H1 (cell line): ENCODE results near the gene CFAP141. TPM values are rescaled to one million over a fixed set of nuclear protein-coding genes. Genes with fewer than 3 reads are reported as not detected.

Experiments
- CTCF ChIA-PET: fragments of 300-600 bp; sonication (Branson Sonifier 250); formaldehyde crosslinking; loops from one replicate; lab custom pipeline; 2021; ENCODE audit not compliant: partially characterized antibody; lab: Charles Lee
- POLR2A ChIA-PET: fragments of 300-600 bp; sonication (Branson Sonifier 250); formaldehyde crosslinking; loops from one replicate; lab custom pipeline; 2021; ENCODE audit warnings: inconsistent platforms; ENCODE audit not compliant: partially characterized antibody; lab: Charles Lee
- DNase-seq, 2 experiments: peaks; one replicate each; pipeline versions ENCODE4 v3.0.0 to v3.0.0-alpha.2; 2010 to 2022; ENCODE audit warnings: low spot score in 2 of 2, low read depth in 1 of 2, mixed read lengths in 1 of 2
- FAIRE-seq: peaks from 2 replicates; lab custom pipeline; 2011; peaks lifted over from hg19 to GRCh38; lab: Jason Lieb, UNC
- H2AFZ ChIP-seq: 2 replicates; pipeline ENCODE4 v1.8.1; 2012; ENCODE audit warnings: low read length, inconsistent platforms
- H2AK5ac ChIP-seq: 2 replicates; pipeline ENCODE4 v1.6.1; 2013; ENCODE audit warnings: low read depth, low read length
- H2BK120ac ChIP-seq: replicated peaks from 2 replicates; pipeline ENCODE3; 2013; ENCODE audit warnings: low read depth, low read length, inconsistent platforms
- H2BK12ac ChIP-seq: 2 replicates; pipeline ENCODE4 v1.6.1; 2013; ENCODE audit warnings: low read depth, low read length
- H2BK15ac ChIP-seq: 2 replicates; pipeline ENCODE4 v1.6.1; 2013; ENCODE audit warnings: low read length
- H2BK20ac ChIP-seq: 2 replicates; pipeline ENCODE4 v1.6.1; 2013; ENCODE audit warnings: low read length
- H2BK5ac ChIP-seq: 2 replicates; pipeline ENCODE4 v1.6.1; 2013; ENCODE audit warnings: low read depth, low read length
- H3K14ac ChIP-seq: 2 replicates; pipeline ENCODE4 v1.6.1; 2013; ENCODE audit warnings: inconsistent platforms; ENCODE audit not compliant: insufficient read length
- H3K18ac ChIP-seq: 2 replicates; pipeline ENCODE4 v1.6.1; 2013; ENCODE audit warnings: low read length; ENCODE audit errors: extremely low read depth
- H3K23ac ChIP-seq: 2 replicates; pipeline ENCODE4 v1.6.1; 2013; ENCODE audit warnings: inconsistent platforms; ENCODE audit not compliant: insufficient read length
- H3K23me2 ChIP-seq: 2 replicates; pipeline ENCODE4 v1.6.1; 2013; ENCODE audit warnings: low read depth, low read length
- H3K27ac ChIP-seq: 2 replicates; pipeline ENCODE4 v1.6.1; 2011; ENCODE audit warnings: low read depth, low read length, inconsistent platforms
- H3K27me3 ChIP-seq, 4 experiments: replicated peaks in 1 of 4; 1 replicate in 1 of 4; 2 replicates in 3 of 4; pipeline versions ENCODE4 v1.6.1 to v1.8.1; 2011 to 2013; ENCODE audit warnings: low read length in 3 of 4, mild to moderate bottlenecking in 3 of 4, inconsistent platforms in 2 of 4, mixed read lengths in 2 of 4, moderate library complexity in 1 of 4; ENCODE audit not compliant: control insufficient read depth in 3 of 4, insufficient read depth in 3 of 4; ENCODE audit errors: extremely low read depth in 1 of 4
- H3K36me3 ChIP-seq, 4 experiments: 2 replicates each; pipeline versions ENCODE4 v1.6.1 to v1.8.1; 2011 to 2013; ENCODE audit warnings: mild to moderate bottlenecking in 4 of 4, low read length in 3 of 4, moderate library complexity in 2 of 4, control low read depth in 1 of 4, inconsistent platforms in 1 of 4; ENCODE audit not compliant: insufficient read depth in 4 of 4, control insufficient read depth in 2 of 4
- H3K4ac ChIP-seq: replicated peaks from 2 replicates; pipeline ENCODE3; 2013; ENCODE audit warnings: low read length, low read depth, mixed read lengths, inconsistent platforms; ENCODE audit not compliant: insufficient read length
- H3K4me1 ChIP-seq, 4 experiments: replicated peaks in 1 of 4; 1 replicate in 1 of 4; 2 replicates in 3 of 4; pipeline versions ENCODE4 v1.6.1 to v1.8.1; 2011 to 2013; ENCODE audit warnings: low read length in 3 of 4, inconsistent platforms in 2 of 4, mixed read lengths in 1 of 4; ENCODE audit not compliant: insufficient read depth in 4 of 4, control insufficient read depth in 3 of 4
- H3K4me2 ChIP-seq, 2 experiments: 2 replicates each; pipeline versions ENCODE4 v1.6.1 to v1.8.1; 2011 to 2013; ENCODE audit warnings: low read depth in 2 of 2, low read length in 2 of 2, control low read depth in 1 of 2, inconsistent platforms in 1 of 2, mild to moderate bottlenecking in 1 of 2; ENCODE audit not compliant: insufficient read depth in 1 of 2
- H3K4me3 ChIP-seq, 4 experiments: fragments of 200-600, 300-600 bp in 1 of 4; sonication (generic), shearing (Covaris generic), sonication (Bioruptor Twin) in 1 of 4; 2 replicates each; pipeline versions ENCODE4 v1.5.1 to v1.8.1; 2011 to 2016; ENCODE audit warnings: low read length in 4 of 4, low read depth in 3 of 4, control low read depth in 2 of 4, inconsistent platforms in 2 of 4, mild to moderate bottlenecking in 2 of 4, mixed read lengths in 1 of 4, moderate library complexity in 1 of 4; ENCODE audit not compliant: insufficient read depth in 2 of 4; ENCODE audit errors: extremely low read depth in 1 of 4
- H3K56ac ChIP-seq: replicated peaks from 2 replicates; pipeline ENCODE3; 2013; ENCODE audit warnings: low read depth, mild to moderate bottlenecking, mixed read lengths, low read length, inconsistent platforms; ENCODE audit not compliant: insufficient read length
- H3K79me1 ChIP-seq: 2 replicates; pipeline ENCODE4 v1.6.1; 2013; ENCODE audit warnings: low read depth, low read length, control low read depth
- H3K79me2 ChIP-seq, 2 experiments: 2 replicates each; pipeline versions ENCODE4 v1.6.1 to v1.8.1; 2012 to 2013; ENCODE audit warnings: low read length in 2 of 2, mild to moderate bottlenecking in 2 of 2, inconsistent platforms in 1 of 2; ENCODE audit not compliant: insufficient read depth in 2 of 2, control insufficient read depth in 1 of 2
- H3K9ac ChIP-seq, 4 experiments: replicated peaks in 1 of 4; 1 replicate in 1 of 4; 2 replicates in 3 of 4; pipeline versions ENCODE4 v1.6.1 to v1.8.1; 2011 to 2013; ENCODE audit warnings: low read depth in 3 of 4, low read length in 3 of 4, control low read depth in 2 of 4, mild to moderate bottlenecking in 2 of 4, moderate library complexity in 2 of 4, inconsistent platforms in 1 of 4; ENCODE audit errors: extremely low read depth in 1 of 4
- H3K9me3 ChIP-seq, 2 experiments: 2 replicates each; pipeline versions ENCODE4 v1.6.1 to v1.8.1; 2012 to 2013; ENCODE audit warnings: mild to moderate bottlenecking in 2 of 2, moderate library complexity in 2 of 2, control low read depth in 1 of 2, inconsistent platforms in 1 of 2, low read depth in 1 of 2, low read length in 1 of 2, mixed read lengths in 1 of 2; ENCODE audit not compliant: insufficient read depth in 2 of 2
- H4K20me1 ChIP-seq, 2 experiments: replicated peaks in 1 of 2; 2 replicates each; pipeline versions ENCODE3 to v1.8.1; 2011 to 2013; ENCODE audit warnings: inconsistent platforms in 2 of 2, low read length in 2 of 2, mild to moderate bottlenecking in 1 of 2; ENCODE audit not compliant: insufficient read depth in 2 of 2, control insufficient read depth in 1 of 2
- H4K5ac ChIP-seq: 2 replicates; pipeline ENCODE4 v1.6.1; 2013; ENCODE audit warnings: low read length, low read depth, mixed read lengths, inconsistent platforms; ENCODE audit not compliant: insufficient read length
- H4K8ac ChIP-seq: 2 replicates; pipeline ENCODE4 v1.8.0; 2013; ENCODE audit warnings: mild to moderate bottlenecking, moderate library complexity, low read length, inconsistent platforms; ENCODE audit not compliant: insufficient read depth; ENCODE audit errors: extremely low read depth
- H4K91ac ChIP-seq: replicated peaks from 2 replicates; pipeline ENCODE3; 2013; ENCODE audit warnings: low read length, mixed read lengths, inconsistent platforms; ENCODE audit not compliant: insufficient read length
- CBX5 ChIP-seq: fragments of 300-800, 300-1000 bp; sonication (generic); IDR thresholded peaks from 2 replicates; pipeline ENCODE4 v1.7.1; 2016; ENCODE audit warnings: antibody characterized with exemption, low read length, low read depth
- GABPA ChIP-seq: IDR thresholded peaks from 2 replicates; pipeline ENCODE4 v1.6.1; 2011; ENCODE audit warnings: mild to moderate bottlenecking, low read length, moderate library complexity, borderline replicate concordance; ENCODE audit not compliant: insufficient read depth
- GTF2F1 ChIP-seq: IDR thresholded peaks from 2 replicates; pipeline ENCODE4 v1.6.1; 2012; ENCODE audit warnings: low read depth, low read length, improper control_type of control experiment, borderline replicate concordance
- HDAC6 ChIP-seq: IDR thresholded peaks from one replicate; pipeline ENCODE4 v1.7.1; 2012; ENCODE audit warnings: low read depth, mild to moderate bottlenecking, inconsistent platforms, low read length, moderate library complexity
- KDM1A ChIP-seq: fragments of 200-600, 300-600 bp; sonication (generic); IDR thresholded peaks from 2 replicates; pipeline ENCODE4 v1.7.1; 2016; ENCODE audit warnings: mild to moderate bottlenecking, low read length, borderline replicate concordance
- WGBS, 2 experiments: shearing (Covaris generic) in 1 of 2; methylation state at CpG; one replicate each; pipeline versions ENCODE4 v1.1.6 to v1.1.7; 2013 to 2015; ENCODE audit warnings: low lambda C conversion rate in 2 of 2, mixed read lengths in 2 of 2, inconsistent platforms in 1 of 2, low coverage in 1 of 2, missing lambda C conversion rate in 1 of 2; ENCODE audit not compliant: insufficient replicate concordance in 2 of 2, insufficient coverage in 1 of 2, insufficient read length in 1 of 2; ENCODE audit errors: extremely low coverage in 1 of 2, missing lambda C conversion rate in 1 of 2; 5-methylcytosine and 5-hydroxymethylcytosine counted together
- polyA plus RNA-seq, 7 experiments: library from polyadenylated mRNA; depleted of rRNA in 3 of 7; stranded (reverse) in 5 of 7; unstranded in 2 of 7; fragments of >200 nt in 5 of 7; fragments of 200-250 nt in 2 of 7; gene quantifications; 1 replicate in 5 of 7; 2 replicates in 1 of 7; 4 replicates in 1 of 7; pipeline versions ENCODE4 v1.2.1 to v1.2.3, GENCODE V29; 2011 to 2013; ENCODE audit warnings: missing spikeins in 2 of 7, mixed read lengths in 2 of 7
- total RNA-seq: library from RNA; stranded (reverse); fragmentation: NEBNext Ultra II Directional; extraction: Animal tissue kit (Norgen Biotek cat#: 25700); gene quantifications from 2 replicates; pipeline ENCODE4 v1.2.1, GENCODE V29; 2021
- TF ChIP-seq, protein P1 (sequence below): IDR thresholded peaks from 2 replicates; pipeline ENCODE4 v1.6.1; 2011; ENCODE audit warnings: low read depth, mild to moderate bottlenecking, low read length; ENCODE audit not compliant: insufficient read depth

The CFAP141 gene
- total and polyA plus RNA-seq, 2 of the 8 experiments (the other 6 are each of a cell fraction or from before 2014, with no cell fraction given) = not detected

DNA sequence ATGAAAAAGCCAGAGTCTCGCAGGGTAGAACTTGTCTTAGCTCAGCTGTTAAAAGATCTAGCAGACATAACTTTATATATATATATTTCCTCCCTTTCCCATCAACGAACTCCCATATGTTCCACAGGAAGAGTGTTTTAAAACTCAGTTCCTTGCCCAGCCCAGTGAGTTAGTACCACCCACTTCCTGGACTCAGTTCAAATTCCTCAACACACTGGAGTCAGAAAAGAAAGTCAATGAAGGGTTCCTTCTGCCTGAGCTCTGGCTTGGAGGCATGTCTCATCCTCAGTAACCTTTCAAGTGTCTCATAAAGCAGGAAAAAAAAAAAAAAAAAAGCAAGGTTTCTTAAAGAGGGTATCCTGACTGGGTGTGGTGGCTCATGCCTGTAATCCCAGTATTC is 29.8 kb downstream of the CFAP141 start:
- Histone ChIP-seq H3K4me1 (peaks cover 8 to 17% (median 13%) of the 10 kb centered on the region in 4 experiments; a peak in 6 of 7 replicates), H3K27ac (no peak overlapping the region), H3K9ac (no peak overlapping the region; a peak in 1 of 7 replicates), H2BK20ac (no peak overlapping the region), H3K79me2 (peaks cover 53 to 75% of the 10 kb centered on the region in 2 experiments), H3K36me3 (peaks cover 20 to 50% (median 37%) of the 10 kb centered on the region in 4 experiments), H3K23ac (no peak overlapping the region), H2BK12ac (no peak overlapping the region), H3K9me3 (no peaks in the 10 kb centered on the region), H3K4me3 (no peak overlapping the region), H3K27me3 (no peaks in the 10 kb centered on the region), H3K56ac (no peak overlapping the region), H4K5ac (no peak overlapping the region), H3K4me2 (no peak overlapping the region), H3K23me2 (no peaks in the 10 kb centered on the region), H2BK120ac (no peak overlapping the region), H2BK15ac (no peak overlapping the region), H2AFZ (no peak overlapping the region), H4K8ac (no peak overlapping the region), H3K18ac (no peak overlapping the region), H2BK5ac (no peak overlapping the region), H2AK5ac (no peak overlapping the region), H3K4ac (no peak overlapping the region), H4K20me1 (peaks cover 27 to 39% of the 10 kb centered on the region in 2 experiments), H4K91ac (no peak overlapping the region), H3K79me1 (peaks cover 17% of the 10 kb centered on the region; the same call in 1 of the 2 replicates), H3K14ac (no peak overlapping the region)
- ChIA-PET POLR2A (interaction anchor here (0.6 to 11.3 kb wide), 7 partner anchors 9 to 186 kb away, joined by 3 to 107 read pairs (median 3); partner anchors contain the start of genes NUP210L and UBAP2L), CTCF (interaction anchor here (1.6 kb wide), 1 partner anchor 22 kb away, joined by 7 read pairs; no protein-coding TSS in a partner anchor)
- no peak for DNase-seq
- FAIRE-seq = no peak
- TF ChIP-seq GTF2F1 (no peak), CBX5 (no peak), KDM1A (no peak), GABPA (no peak), HDAC6 (no peak)
- TF ChIP-seq, protein P1, sequence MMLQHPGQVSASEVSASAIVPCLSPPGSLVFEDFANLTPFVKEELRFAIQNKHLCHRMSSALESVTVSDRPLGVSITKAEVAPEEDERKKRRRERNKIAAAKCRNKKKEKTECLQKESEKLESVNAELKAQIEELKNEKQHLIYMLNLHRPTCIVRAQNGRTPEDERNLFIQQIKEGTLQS = no peak
- WGBS, 2 experiments = 91% methylated on average over 2 of the region's 2 CpGs; no CpG with 5 or more reads in 1 of the 2 experiments
